ENCODE data around the gene SLC25A26.
"Not testable (repeated sequence)": the region's sequence is repeated elsewhere in the genome, so short reads cannot be mapped to it uniquely, and the experiment has no call there.

The SLC25A26 gene

GRCh38 chr3:66270288-66270687 is 49.5 kb downstream of the SLC25A26 start:
- peak; percentile 26 for DNase-seq (ENCODE audit: low read depth)

DNA sequence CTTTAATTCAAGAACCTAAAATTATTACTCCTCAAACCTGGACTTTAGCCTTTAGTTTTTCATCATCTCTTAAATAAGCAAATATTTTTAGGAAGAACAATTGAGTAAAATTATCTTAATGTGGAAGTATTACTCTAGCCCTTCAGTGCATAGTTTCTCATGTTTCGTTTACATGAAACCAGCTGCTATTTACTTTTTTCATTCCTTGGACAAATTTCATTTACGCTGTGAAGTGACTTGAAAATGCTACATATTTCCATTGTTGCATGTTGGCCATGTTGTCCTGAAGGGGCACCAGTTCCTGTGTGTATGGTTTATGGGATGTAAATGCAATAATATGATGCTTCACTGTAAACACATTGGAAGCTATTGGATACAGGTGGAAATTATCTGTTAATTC is 49.9 kb downstream of the SLC25A26 start:
- DNase-seq (ENCODE audit: low read depth), result peak; percentile 15

DNA sequence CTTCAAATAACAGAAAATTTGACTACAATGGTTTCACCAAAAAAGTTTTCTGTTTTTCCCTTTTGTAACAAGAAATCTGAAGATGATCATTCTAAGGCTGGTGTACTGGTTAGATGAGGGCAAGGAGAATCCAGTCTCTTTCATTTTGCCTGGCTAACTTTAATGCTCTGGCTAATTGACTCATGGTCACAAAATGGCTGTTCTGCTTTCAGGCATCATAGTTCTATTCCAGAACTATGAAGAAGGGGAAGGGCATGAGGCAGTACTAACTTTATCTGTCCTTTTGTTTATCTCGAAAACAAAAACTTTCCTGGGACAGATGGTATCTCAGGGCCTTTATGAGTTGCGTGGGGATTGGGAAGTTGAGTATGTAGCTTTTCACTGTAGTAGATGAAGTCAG is 50.4 kb downstream of the SLC25A26 start:
- DNase-seq (ENCODE audit: low read depth), result no peak

GRCh38 chr3:66272016-66272415 is 51.2 kb downstream of the SLC25A26 start:
- no peak for DNase-seq (ENCODE audit: low read depth)

GRCh38 chr3:66274837-66275236 is 54.0 kb downstream of the SLC25A26 start:
- DNase-seq (ENCODE audit: low read depth), result not testable (repeated sequence)

DNA sequence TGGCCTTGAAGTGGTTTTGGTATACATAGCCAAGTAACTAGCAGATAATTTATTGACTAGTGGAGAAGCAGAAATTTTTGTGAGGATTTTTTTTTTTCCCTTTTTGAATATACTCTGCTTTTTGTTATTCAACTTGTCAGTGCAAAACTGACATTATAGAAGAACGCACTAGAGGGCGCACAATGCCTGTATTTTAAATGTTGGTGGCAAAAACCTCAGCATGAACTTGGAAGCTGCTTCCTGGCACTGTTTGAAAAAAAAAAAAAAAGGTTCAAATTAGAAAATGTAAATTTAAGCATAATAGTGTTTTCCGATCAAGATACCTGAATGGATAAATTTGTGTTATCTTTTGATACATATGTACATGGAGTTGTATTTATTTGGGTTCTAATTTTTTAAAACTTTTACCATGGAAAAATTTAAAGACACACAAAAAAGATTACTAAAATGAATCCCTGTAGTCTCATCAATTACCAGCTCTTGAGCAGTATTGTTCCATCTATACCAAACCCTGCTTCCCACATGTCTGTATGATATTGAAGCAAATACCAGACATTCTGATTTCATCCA is 56.0 kb downstream of the SLC25A26 start:
- DNase-seq (ENCODE audit: low read depth), result peak; percentile 73

GRCh38 chr3:66279168-66279567 is 58.4 kb downstream of the SLC25A26 start:
- no peak for DNase-seq (ENCODE audit: low read depth)

DNA sequence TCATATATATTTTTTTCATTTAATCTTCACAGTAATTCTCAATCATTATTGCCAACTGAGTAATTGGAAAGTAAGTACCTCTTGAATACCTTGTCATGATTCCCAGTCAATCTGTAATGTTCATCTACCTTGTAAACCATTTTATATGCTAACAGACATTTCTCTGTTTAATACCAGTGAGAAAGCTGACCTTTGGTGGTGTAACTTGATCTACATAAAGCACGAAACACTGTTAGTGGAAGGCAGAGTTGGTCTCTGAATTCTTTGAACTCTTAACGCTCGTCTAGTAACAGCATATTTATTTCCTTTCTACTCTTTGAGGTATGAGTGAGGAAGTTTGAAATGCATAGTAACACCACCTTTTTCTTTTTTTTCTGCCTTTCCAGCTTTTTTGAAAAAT is 59.5 kb downstream of the SLC25A26 start:
- no peak for DNase-seq (ENCODE audit: low read depth)

DNA sequence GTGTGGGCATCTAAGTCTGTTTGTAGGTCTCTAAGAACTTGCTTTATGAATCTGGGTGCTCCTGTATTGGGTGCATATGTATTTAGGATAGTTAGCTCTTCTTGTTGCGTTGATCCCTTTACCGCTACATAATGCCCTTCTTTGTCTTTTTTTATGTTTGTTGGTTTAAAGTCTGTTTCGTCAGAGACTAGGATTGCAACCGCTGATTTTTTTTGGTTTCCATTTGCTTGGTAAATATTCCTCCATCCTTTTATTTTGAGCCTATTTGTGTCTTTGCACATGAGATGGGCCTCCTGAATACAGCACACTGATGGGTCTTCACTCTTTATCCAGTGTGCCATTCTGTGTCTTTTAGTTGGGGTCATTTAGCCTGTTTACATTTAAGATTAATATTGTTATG is 71.1 kb downstream of the SLC25A26 start:
- not testable (repeated sequence) for DNase-seq (ENCODE audit: low read depth)

GRCh38 chr3:66297260-66297873 is 76.6 kb downstream of the SLC25A26 start:
- peak; percentile 35 for DNase-seq (ENCODE audit: low read depth)

DNA sequence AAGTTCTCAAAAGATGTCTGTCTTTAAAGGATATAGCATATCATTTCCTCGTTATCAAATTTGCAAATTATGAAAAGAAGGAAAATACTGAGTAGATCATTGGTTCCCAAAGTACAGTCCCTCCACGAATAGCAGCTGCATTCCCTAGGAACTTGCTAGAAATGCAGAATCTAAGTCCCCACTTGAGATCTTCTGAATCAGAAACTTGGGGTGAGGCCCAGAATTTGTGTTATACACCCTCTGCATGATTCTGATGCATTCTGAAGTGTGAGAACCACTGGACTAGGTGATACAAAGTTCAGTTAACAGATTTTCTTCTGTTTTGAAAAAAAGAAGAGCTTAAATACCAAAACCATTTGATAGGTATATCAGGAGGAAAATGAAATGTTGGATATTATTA is 77.1 kb downstream of the SLC25A26 start:
- peak; percentile 56 for DNase-seq (ENCODE audit: low read depth)

DNA sequence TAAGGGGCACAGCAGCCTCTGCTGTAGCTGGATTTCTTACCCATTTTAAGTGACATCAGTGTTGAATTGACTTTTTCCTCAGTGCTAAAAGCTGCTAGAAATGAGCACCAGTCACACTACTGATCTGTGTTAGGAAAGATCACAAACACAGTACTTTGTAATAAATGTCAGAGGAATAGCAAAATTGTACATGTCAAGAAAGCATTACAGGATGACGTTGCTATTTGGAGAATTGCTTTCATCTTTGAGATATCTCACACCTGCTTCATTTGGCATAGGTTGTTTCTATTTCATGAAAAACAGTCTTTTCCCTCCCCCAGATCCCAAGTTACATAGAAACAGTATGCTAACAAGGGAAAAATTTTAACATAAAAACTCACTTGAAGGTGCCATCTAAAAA is 77.8 kb downstream of the SLC25A26 start:
- no peak for DNase-seq (ENCODE audit: low read depth)

DNA sequence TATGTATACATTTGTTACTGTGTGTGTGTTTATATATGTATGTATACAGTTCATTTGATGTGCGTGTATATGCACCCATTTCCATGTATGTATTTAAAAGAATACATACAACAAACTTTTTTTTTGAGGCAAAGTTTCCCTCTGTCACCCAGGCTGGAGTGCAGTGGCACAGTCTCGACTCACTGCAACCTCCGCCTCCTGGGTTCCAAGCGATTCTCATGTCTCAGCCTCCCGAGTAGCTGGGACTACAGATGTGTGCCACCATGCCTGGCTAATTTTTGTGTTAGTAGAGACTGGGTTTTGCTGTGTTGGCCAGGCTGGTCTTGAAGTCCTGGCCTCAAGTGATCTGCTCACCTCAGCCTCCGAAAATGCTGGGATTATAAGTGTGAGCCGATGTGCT is 78.3 kb downstream of the SLC25A26 start:
- DNase-seq (ENCODE audit: low read depth), result not testable (repeated sequence)

GRCh38 chr3:66299891-66300290 is 79.1 kb downstream of the SLC25A26 start:
- no peak for DNase-seq (ENCODE audit: low read depth)

DNA sequence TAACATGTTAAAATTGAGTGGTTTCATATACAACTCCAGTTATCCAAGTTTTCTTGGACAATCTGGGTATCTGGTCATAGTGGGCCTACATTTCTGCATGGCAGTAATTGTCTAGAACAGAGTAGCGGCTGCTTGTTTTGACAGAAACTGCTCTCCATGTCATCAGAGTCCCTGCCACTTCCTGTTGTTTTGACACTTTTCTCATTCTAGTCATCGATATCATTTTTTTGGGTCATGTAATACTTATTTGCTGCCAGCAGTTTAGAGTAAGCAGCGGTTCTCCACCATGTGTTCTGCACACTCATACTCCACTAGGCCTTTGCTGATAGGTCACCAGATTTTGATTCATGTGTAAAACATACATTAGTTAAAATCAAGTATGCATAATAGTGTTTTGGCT is 81.5 kb downstream of the SLC25A26 start:
- DNase-seq (ENCODE audit: low read depth), result no peak

DNA sequence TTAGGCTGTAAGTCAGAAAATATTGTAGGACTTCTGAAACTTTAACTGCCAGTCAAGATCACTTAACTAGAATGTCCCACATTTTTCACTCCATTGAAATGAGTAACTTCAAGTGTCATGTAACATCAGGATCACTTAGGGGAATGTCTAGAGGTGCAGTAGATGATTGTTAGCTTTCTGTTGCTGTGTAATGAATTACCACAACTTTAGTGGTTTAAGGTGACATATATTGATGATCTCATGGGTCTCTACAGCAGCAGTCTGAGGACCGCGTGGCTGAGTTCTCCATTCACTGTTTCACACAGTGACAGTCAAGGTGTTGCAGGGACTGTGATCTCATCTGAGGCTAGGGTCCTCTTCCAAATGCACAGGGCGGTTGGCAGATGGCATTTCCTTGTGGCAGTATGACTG is 82.7 kb downstream of the SLC25A26 start:
- no peak for DNase-seq (ENCODE audit: low read depth)

DNA sequence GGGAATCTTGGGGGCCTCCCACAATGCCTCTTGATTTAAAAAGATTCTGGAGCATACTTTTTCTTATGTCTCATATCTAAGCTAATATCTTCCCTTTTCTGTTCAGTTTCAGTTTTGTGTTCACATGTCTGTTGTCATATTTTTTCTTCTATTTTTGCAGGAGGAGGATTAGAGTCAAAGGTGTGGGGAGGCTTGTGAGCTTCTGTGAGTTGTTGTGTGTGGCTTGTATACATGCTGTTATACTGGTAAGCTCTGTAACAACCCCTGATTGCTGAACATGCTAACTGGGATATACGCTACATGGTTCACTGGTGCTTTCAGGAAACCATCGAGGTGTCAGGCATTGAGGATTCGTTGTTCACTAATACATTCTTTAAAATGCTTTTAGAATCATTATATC is 83.5 kb downstream of the SLC25A26 start:
- DNase-seq (ENCODE audit: low read depth), result no peak

DNA sequence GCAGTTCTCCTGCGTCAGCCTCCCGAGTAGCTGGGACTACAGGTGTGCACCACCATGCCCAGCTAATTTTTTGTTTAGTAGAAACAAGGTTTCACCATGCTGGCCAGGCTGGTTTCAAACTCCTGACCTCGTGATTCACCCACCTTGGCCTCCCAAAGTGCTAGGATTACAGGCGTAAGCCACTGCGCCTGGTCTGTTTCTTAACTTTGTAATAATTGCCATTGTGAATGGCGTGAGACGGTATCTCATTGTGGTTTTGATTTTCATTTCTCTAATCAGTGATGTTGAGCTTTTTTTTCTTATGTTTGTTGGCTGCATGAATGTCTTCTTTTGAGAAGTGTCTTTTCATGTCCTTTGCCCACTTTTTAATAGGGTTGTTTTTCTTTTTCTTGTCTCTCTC is 85.3 kb downstream of the SLC25A26 start:
- DNase-seq (ENCODE audit: low read depth), result not testable (repeated sequence)

DNA sequence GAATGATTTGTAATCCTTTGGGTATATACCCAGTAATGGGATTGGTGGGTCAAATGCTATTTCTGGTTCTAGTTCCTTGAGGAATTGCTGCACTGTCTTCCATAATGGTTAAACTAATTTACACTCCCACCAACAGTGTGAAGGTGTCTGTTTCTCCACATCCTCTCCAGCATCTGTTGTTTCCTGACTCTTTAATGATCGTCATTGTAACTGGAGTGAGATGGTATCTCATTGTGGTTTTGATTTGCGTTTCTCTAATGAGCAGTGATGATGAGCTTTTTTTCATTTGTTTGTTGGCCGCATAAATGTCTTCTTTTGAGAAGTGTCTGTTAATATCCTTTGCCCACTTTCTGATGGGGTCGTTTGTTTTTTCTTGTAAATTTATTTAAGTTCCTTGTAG is 86.2 kb downstream of the SLC25A26 start:
- DNase-seq (ENCODE audit: low read depth), result not testable (repeated sequence)

GRCh38 chr3:66312039-66312438 is 91.2 kb downstream of the SLC25A26 start:
- DNase-seq (ENCODE audit: low read depth), result no peak

- no peak for DNase-seq (ENCODE audit: low read depth)
Measured at GRCh38 chr3:66314455-66314854, 93.7 kb downstream of the SLC25A26 start.

DNA sequence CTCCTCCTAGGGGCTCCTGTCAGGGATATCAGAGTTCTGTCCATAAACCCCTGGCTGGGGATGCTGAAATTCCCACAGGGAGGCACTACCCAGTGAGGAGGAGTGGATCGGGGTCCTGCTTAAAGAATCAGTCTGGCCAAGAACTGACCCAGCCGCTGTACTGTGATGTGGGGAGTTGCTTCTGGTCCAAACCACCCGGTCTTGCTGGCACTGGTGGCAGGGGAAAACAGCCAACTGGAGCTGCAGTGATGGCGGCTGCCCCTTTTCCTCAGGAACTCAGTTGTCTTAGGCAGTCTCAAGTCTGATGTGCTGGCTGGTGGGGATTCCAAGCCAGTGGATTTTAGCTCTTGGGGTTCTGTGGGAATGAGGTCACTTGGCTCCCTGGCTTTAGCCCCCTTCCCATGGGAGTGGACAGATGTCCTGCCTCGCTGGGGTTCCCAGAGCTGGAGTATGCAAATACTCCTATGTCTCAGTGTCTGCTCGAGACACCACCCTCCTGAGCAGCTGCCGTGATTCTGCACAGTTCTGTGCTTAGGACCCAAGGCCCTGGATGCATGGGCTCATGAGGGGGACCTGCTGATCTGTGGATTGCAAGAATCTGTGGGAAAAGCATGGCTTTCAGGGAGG is 97.1 kb downstream of the SLC25A26 start:
- DNase-seq (ENCODE audit: low read depth), result no peak

GRCh38 chr3:66320390-66320789 is 99.6 kb downstream of the SLC25A26 start:
- no peak for DNase-seq (ENCODE audit: low read depth)

- peak; percentile 53 for DNase-seq (ENCODE audit: low read depth)
Measured at GRCh38 chr3:66322436-66322835, 101.6 kb downstream of the SLC25A26 start.

Measured in EH (cell line).